Epithelial cell of proximal tubule (primary cell): ENCODE measurements around the gene BAIAP3. TPM values are rescaled to one million over a fixed set of nuclear protein-coding genes. Genes with fewer than 3 reads are reported as not detected.

Experiments
- DNase-seq: peaks from one replicate; pipeline ENCODE4 v3.0.0-alpha.2; 2011; ENCODE audit warnings: low read depth
- H3K4me3 ChIP-seq: 2 replicates; pipeline ENCODE4 v1.5.1; 2011; ENCODE audit warnings: low read depth, mild to moderate bottlenecking, low read length
- CTCF ChIP-seq: conservative IDR thresholded peaks from 2 replicates; pipeline ENCODE4 v1.5.1; 2012; ENCODE audit warnings: low read depth, mild to moderate bottlenecking, low read length
- total RNA-seq: library from RNA; depleted of rRNA; stranded (reverse); fragments of >200 nt; gene quantifications from 2 replicates; pipeline ENCODE4 v1.2.3, GENCODE V29; 2015

The BAIAP3 gene
- total RNA-seq, 1 donor from 2014 or later = 3.9 TPM

GRCh38 chr16:1314399-1315068, 18.9 kb upstream of the BAIAP3 start:
- no peak for DNase-seq
- no peak overlapping the region for H3K4me3 ChIP-seq
- TF ChIP-seq CTCF = no peak

GRCh38 chr16:1315081-1316032, 18.1 kb upstream of the BAIAP3 start:
- no peak for TF ChIP-seq CTCF
- DNase-seq = no peak
- no peak overlapping the region for H3K4me3 ChIP-seq

GRCh38 chr16:1316033-1316405, 17.4 kb upstream of the BAIAP3 start:
- no peak overlapping the region for H3K4me3 ChIP-seq
- no peak for TF ChIP-seq CTCF
- DNase-seq = no peak

GRCh38 chr16:1317479-1318267, 15.8 kb upstream of the BAIAP3 start:
- H3K4me3 ChIP-seq = no peak overlapping the region
- no peak for DNase-seq
- TF ChIP-seq CTCF = no peak

- no peak for DNase-seq
- H3K4me3 ChIP-seq = no peak overlapping the region
- TF ChIP-seq CTCF = no peak
Observed at GRCh38 chr16:1318268-1318545, 15.2 kb upstream of the BAIAP3 start.

- no peak for TF ChIP-seq CTCF
- DNase-seq = no peak
- H3K4me3 ChIP-seq = no peak overlapping the region
Observed at GRCh38 chr16:1319041-1319440, 14.4 kb upstream of the BAIAP3 start.
